Heart right ventricle (tissue), 16 donors: Measurements from ENCODE around the gene FANCI. TPM values are rescaled to one million over a fixed set of nuclear protein-coding genes. Genes with fewer than 3 reads are reported as not detected.
A peak's percentile ranks its signal among the peaks of the same experiment; 100 is the strongest.
"Not testable (repeated sequence)": the region's sequence is repeated elsewhere in the genome, so short reads cannot be mapped to it uniquely, and the experiment has no call there.

Experiments used
- ATAC-seq, 8 donors: fragments of 200-7000 bp; cut with Tn5 transposase; one replicate each; pipeline ENCODE4 v1.9.1; 2020; ENCODE audit warnings: mild to moderate bottlenecking in 8 of 8, moderate library complexity in 8 of 8, moderate number of reproducible peaks in 1 of 8
- DNase-seq, 2 donors: peaks; one replicate each; pipeline ENCODE4 v3.0.0-alpha.2; 2020
- H3K27ac ChIP-seq, 10 donors: fragments of 200-600 bp; sonication (generic) in 2 of 10; one replicate each; pipeline versions ENCODE4 v1.5.0 to v1.8.0; 2020 to 2022; ENCODE audit warnings: mild to moderate bottlenecking in 3 of 10
- H3K27me3 ChIP-seq, 7 donors: fragments of 200-600 bp; one replicate each; pipeline ENCODE4 v1.8.0; 2021 to 2022; ENCODE audit warnings: mild to moderate bottlenecking in 2 of 7
- H3K36me3 ChIP-seq, 9 donors: fragments of 200-600 bp; sonication (generic) in 1 of 9; one replicate each; pipeline versions ENCODE4 v1.5.0 to v1.8.0; 2020 to 2022; ENCODE audit warnings: mild to moderate bottlenecking in 2 of 9
- H3K4me1 ChIP-seq, 9 donors: fragments of 200-600 bp; sonication (generic) in 1 of 9; one replicate each; pipeline versions ENCODE4 v1.5.0 to v1.8.0; 2020 to 2022; ENCODE audit warnings: mild to moderate bottlenecking in 4 of 9
- H3K4me3 ChIP-seq, 10 donors: fragments of 200-600 bp; sonication (generic) in 2 of 10; one replicate each; pipeline versions ENCODE4 v1.5.0 to v1.8.0; 2020 to 2022; ENCODE audit warnings: mild to moderate bottlenecking in 7 of 10, moderate library complexity in 2 of 10
- H3K9me3 ChIP-seq, 11 donors: fragments of 200-600 bp in 10 of 11; sonication (generic) in 2 of 11; one replicate each; pipeline versions ENCODE4 v1.5.0 to v1.8.0; 2013 to 2022; ENCODE audit warnings: mild to moderate bottlenecking in 2 of 11, control low read depth in 1 of 11, moderate library complexity in 1 of 11
- WGBS, 2 donors: extraction: QIAGEN DNeasy Blood & Tissue Kit; methylation state at CpG; one replicate each; pipeline ENCODE4 v1.1.7; 2013; ENCODE audit warnings: inconsistent platforms in 1 of 2; 5-methylcytosine and 5-hydroxymethylcytosine counted together
- intact Hi-C, 10 donors: fragments of 100-400 bp; cut with DNase I; formaldehyde crosslinking; loops; one replicate each; pipeline versions ENCODE4 v1.11.1 to v1.14.2; 2022
- polyA plus RNA-seq, 2 donors: library from polyadenylated mRNA; stranded (reverse); fragments of 200-250 nt; gene quantifications; one replicate each; pipeline ENCODE4 v1.2.3, GENCODE V29; 2013
- total RNA-seq, 10 donors: library from RNA; stranded (reverse); fragmentation: NEBNext Ultra II Directional in 3 of 10; extraction: Animal tissue kit (Norgen Biotek cat#: 25700) in 3 of 10; gene quantifications; one replicate each; pipeline versions ENCODE4 v1.2.1 to v1.2.4, GENCODE V29; 2021 to 2023
- TF ChIP-seq, protein P1 (sequence below), 9 donors: fragments of 200-600 bp; sonication (generic) in 2 of 9; IDR thresholded peaks; one replicate each; pipeline versions ENCODE4 v1.5.0 to v1.8.0; 2021 to 2022; ENCODE audit warnings: antibody characterized with exemption in 9 of 9, mild to moderate bottlenecking in 5 of 9, moderate library complexity in 1 of 9
- donor health status: Arrhythmogenic right ventricular cardiomyopathy.
- donor health status: ischemic (EF 13 %, LVEDD 7.1; RV severe dilation, severe dysfunction).
- donor health status: healthy with polysubstance abuse.
- donor health status: DM: no; HTN: yes; CAD: no.
- donor health status: DM: no; HTN: no; CAD: no.
- donor health status: ischemic (EF 25% LVEDD 6.9; RV normal size, moderate dysfunction).
- donor health status: ischemic (EF 25% LVEDD 5.7; RV mildly dilated, moderate dysfunction).
- donor health status: healthy.
- donor health status: DM: yes; HTN: yes; CAD: no.
- donor health status: Ischemic cardiomyopathy.
- donor health status: ischemic (EF 35%, LVEDD 5.7; RV mildly dilated, moderate dysfunction).
- donor health status: nonischemic (EF 11% LVEDD 7.7; RV severe dilation, severe dysfunction).
- donor health status: DM: yes; HTN: yes; CAD: no.
- donor health status: PGD.
- donor health status: ischemic (EF 29% LVEDD 5.4; RV normal size, mild dysfunction).
- donor health status: nonischemic (EF 23%, LVEDD 6.1; RV moderate dilation, normal function).

FANCI gene
- total and polyA plus RNA-seq, 12 donors = 1.3 to 9.9 (median 2.5) TPM

DNA sequence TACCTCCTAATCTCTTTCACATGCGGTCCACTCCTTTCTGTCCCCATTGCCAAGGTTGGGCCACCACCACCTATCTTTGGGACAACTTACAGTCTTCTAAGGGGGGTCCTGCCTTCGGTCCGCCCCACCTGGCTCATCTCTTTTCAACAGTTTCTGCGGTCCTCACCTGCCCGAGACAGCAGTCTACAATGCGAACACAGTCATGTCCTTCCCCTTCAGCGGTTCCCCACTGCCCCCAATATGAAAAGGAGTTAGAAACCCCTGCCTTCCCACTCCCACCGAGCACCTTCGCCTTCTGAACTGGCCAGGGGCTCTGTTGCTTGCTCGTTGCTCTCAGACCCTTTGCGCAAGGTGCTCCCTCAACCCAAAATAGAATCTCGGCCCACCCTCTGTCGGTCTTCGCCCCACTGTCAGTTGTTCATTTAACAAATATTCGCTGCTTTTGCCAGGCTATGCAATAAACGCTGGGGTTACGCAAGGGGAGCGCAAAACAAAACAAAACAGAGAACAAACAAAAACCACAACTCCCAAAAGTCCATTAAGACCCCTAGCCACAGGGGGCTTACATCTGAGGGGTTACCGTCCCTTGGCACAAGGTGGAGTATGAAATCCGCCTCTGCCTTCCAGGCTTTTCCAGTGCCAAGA is 611 bp upstream of the FANCI start:
- TF ChIP-seq, protein P1, sequence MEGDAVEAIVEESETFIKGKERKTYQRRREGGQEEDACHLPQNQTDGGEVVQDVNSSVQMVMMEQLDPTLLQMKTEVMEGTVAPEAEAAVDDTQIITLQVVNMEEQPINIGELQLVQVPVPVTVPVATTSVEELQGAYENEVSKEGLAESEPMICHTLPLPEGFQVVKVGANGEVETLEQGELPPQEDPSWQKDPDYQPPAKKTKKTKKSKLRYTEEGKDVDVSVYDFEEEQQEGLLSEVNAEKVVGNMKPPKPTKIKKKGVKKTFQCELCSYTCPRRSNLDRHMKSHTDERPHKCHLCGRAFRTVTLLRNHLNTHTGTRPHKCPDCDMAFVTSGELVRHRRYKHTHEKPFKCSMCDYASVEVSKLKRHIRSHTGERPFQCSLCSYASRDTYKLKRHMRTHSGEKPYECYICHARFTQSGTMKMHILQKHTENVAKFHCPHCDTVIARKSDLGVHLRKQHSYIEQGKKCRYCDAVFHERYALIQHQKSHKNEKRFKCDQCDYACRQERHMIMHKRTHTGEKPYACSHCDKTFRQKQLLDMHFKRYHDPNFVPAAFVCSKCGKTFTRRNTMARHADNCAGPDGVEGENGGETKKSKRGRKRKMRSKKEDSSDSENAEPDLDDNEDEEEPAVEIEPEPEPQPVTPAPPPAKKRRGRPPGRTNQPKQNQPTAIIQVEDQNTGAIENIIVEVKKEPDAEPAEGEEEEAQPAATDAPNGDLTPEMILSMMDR (IDR thresholded peaks at IDR 0.05) = no peak
- no peak for DNase-seq
- WGBS, 2 donors = 21 to 32% methylated on average over 20 of the region's 20 CpGs
- intact Hi-C loops = loop anchor here in 2 of 10 donors (5.0 to 10.0 kb wide), 2 partner anchors 36 to 338 kb away; no protein-coding TSS in a partner anchor
- Histone ChIP-seq H3K9me3 (peaks cover 0 to 4% (median 0%) of the 10 kb centered on the region in 11 donors), H3K36me3 (peaks cover 0 to 8% (median 0%) of the 10 kb centered on the region in 9 donors), H3K4me1 (peaks cover 4 to 23% (median 14%) of the 10 kb centered on the region in 9 donors), H3K27me3 (no peaks in the 10 kb centered on the region), H3K27ac (peak overlapping the region in 9 of 10 donors; percentile 2 to 82 (median 34)), H3K4me3 (peak overlapping the region; percentile 30 to 87 (median 73))
- ATAC-seq = peak in 6 of 8 donors; percentile 2 to 29 (median 20)

GRCh38 chr15:89244574-89244903 is 760 bp downstream of the FANCI start:
- Histone ChIP-seq H3K27me3 (no peaks in the 10 kb centered on the region), H3K36me3 (peaks cover 0 to 22% (median 0%) of the 10 kb centered on the region in 9 donors), H3K4me1 (peaks cover 4 to 23% (median 14%) of the 10 kb centered on the region in 9 donors), H3K9me3 (peaks cover 0 to 4% (median 0%) of the 10 kb centered on the region in 11 donors), H3K27ac (peak overlapping the region in 1 of 10 donors; percentile 82), H3K4me3 (peak overlapping the region; percentile 30 to 87 (median 73))
- WGBS, 2 donors = 0% methylated on average over 6 of the region's 6 CpGs
- ATAC-seq (no peak), DNase-seq (no peak)
- TF ChIP-seq, protein P1 (IDR thresholded peaks at IDR 0.05) = no peak
- intact Hi-C loops = loop anchor here in 2 of 10 donors (5.0 to 10.0 kb wide), 2 partner anchors 37 to 340 kb away; no protein-coding TSS in a partner anchor

DNA sequence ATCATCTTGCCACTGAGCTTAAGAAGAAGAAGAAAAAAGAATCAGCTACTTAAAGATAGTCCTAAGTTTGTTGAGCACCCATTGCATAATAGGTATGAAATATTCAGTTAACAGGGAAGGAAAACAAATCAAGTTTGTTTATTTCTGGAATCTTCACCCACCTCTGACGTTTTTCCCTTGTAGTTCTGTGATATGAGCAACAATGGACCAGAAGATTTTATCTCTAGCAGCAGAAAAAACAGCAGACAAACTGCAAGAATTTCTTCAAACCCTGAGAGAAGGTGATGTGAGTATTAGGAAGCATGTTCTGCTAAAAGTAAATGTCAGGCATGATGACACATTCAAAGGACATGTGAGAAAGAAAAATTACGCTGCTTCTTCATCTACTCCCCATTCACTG is 3.7 kb downstream of the FANCI start:
- no peak overlapping the region for H3K27ac ChIP-seq
- 74 to 79% methylated on average over 2 of the region's 2 CpGs for WGBS, 2 donors
- no peak overlapping the region for H3K4me3 ChIP-seq
- no peak for DNase-seq
- no peaks in the 10 kb centered on the region for H3K27me3 ChIP-seq
- intact Hi-C loops = loop anchor here in 1 of 10 donors (10.0 kb wide), 1 partner anchor 343 kb away; no protein-coding TSS in a partner anchor
- no peak for ATAC-seq
- no peaks in the 10 kb centered on the region for H3K9me3 ChIP-seq
- H3K4me1 ChIP-seq = peaks cover 4 to 23% (median 14%) of the 10 kb centered on the region in 9 donors
- TF ChIP-seq, protein P1 (IDR thresholded peaks at IDR 0.05) = no peak
- H3K36me3 ChIP-seq = peaks cover 0 to 41% (median 0%) of the 10 kb centered on the region in 9 donors

GRCh38 chr15:89248584-89248983 is 4.8 kb downstream of the FANCI start:
- Histone ChIP-seq H3K27ac (no peak overlapping the region), H3K4me1 (peaks cover 4 to 18% (median 12%) of the 10 kb centered on the region in 9 donors), H3K9me3 (no peaks in the 10 kb centered on the region), H3K36me3 (peaks cover 0 to 41% (median 0%) of the 10 kb centered on the region in 9 donors), H3K27me3 (no peaks in the 10 kb centered on the region), H3K4me3 (no peak overlapping the region)
- TF ChIP-seq, protein P1 (IDR thresholded peaks at IDR 0.05) = no peak
- no peak for ATAC-seq
- 97 to 98% methylated on average over 2 of the region's 2 CpGs for WGBS, 2 donors
- DNase-seq = no peak
- intact Hi-C loops = loop anchor here in 1 of 10 donors (10.0 kb wide), 1 partner anchor 344 kb away; no protein-coding TSS in a partner anchor

- ATAC-seq, H3K4me3 ChIP-seq, intact Hi-C loops, H3K27ac ChIP-seq, H3K27me3 ChIP-seq, DNase-seq, H3K4me1 ChIP-seq, H3K9me3 ChIP-seq: not testable (repeated sequence)
- 93 to 95% methylated on average over 5 of the region's 5 CpGs for WGBS, 2 donors
- H3K36me3 ChIP-seq = peaks cover 0 to 48% (median 0%) of the 10 kb centered on the region in 9 donors
Measured at GRCh38 chr15:89250142-89250541, 6.4 kb downstream of the FANCI start.

DNA sequence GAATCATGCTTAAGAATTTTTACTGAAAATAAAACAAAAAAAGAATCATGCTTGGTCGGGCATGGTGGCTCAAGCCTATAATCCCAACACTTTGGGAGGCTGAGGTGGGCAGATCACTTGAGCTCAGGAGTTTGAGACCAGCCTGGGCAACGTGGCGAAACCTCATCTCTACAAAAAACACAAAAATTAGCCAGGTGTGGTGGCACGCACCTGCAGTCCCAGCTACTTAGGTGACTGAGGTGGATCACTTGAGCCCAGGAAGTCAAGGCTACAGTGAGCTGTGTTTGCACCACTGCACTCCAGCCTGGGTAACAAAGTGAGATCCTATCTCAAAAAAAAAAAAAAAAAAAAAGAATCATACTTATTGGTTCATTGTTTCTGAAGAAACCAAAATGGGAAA is 33.5 kb downstream of the FANCI start:
- DNase-seq, intact Hi-C loops, H3K27me3 ChIP-seq, H3K9me3 ChIP-seq, ATAC-seq, H3K27ac ChIP-seq, H3K4me1 ChIP-seq, H3K4me3 ChIP-seq: not testable (repeated sequence)
- H3K36me3 ChIP-seq = peaks cover 0 to 51% (median 0%) of the 10 kb centered on the region in 9 donors
- 97 to 99% methylated on average over 4 of the region's 4 CpGs for WGBS, 2 donors
